ENCODE measurements around the gene FYTTD1.

FYTTD1 gene

DNA sequence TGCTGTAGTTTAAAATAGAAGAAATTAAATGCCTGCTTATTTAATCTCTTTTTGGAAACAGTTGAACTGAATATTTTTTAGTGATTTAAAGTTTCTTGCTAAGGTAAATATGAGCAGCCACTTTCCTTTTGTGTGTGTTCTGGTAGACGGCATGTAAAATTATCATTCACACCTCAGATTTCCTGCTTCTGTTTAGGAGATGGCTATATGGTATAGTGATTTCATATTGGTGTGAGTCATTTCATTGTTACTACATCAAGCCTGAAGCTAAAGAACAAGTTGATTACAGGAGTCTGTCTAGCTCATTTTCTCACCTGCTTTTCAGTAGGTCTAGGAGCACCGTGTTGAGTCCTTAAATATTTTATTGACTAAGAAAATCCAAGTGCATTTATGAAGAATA lies 43.6 kb downstream of the FYTTD1 start:
- no peak for DNase-seq (ENCODE audit: low read depth)

DNA sequence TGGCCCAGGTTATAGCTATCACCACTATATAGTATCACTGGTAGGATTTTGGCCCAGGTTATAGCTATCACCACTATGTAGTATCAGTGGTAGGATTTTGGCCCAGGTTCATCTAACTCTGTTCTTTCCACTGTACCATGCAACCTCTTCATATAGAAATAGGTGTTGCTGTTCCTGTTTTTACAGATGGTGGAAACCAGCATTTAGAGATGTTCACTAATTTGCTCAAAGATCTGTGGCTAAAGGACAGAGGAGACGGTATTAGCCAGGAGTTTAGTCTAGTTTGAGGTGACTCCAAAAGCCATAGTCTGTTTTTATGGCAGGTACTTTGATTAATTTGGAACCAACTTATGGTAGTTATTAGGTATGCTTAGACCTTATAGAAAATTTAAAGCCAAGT lies 44.4 kb downstream of the FYTTD1 start:
- DNase-seq (ENCODE audit: low read depth): no peak

DNA sequence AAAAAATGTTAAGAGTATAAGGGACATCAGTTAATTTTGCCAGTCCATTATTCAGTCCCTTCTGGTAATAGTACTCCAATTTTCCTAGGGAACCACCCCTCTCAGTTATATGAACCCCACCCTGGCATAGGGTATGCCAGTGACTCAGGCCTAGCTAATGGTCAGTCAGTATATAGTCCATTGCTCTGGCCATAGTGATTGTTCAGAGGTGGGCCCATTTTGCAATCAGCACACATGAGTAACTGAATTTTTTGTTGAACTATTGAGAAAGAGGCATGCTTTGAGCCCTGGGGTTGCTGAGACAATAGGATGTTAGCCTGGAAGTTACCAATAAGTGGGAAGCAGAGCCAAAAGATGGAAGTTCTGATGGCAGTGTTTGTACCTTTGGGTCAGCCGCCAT lies 45.5 kb downstream of the FYTTD1 start:
- peak; percentile 87 for DNase-seq (ENCODE audit: low read depth)

DNA sequence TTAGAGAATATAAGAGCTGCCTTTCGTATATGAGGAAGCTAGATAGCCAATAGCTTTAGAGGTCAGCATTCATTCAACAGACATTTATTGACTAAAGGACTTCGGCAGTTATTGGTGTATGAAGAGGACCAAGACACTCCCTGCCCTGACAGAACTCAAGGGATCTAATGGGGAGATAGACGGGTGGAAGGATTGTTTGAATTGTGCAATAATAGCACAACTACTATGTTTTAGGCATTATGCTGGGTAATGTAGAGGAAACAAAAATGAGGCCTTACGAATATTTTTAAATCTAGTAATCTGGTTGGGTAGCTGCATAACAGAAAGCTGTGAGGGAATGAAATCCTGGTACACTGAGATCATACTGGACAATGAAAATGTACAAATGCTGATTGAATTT lies 46.4 kb downstream of the FYTTD1 start:
- DNase-seq (ENCODE audit: low read depth): no peak

DNA sequence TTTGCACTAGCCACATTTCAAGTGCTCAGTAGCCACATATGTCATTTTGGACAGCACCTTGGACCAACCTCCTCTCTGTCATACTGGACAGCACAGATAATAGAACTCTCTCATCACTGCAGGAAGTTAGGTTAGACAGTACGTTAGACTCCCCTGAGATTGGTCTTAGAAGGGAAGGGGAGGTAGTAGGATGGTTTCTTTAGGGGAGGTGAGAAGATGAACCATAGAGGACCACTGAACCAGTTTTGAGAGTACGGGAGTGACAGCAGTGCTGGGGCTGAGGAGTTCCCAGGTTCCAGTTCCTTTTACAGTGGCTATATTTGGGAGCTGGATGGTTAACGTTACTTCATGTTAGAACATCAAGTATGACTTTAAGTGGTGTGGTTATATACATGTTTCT lies 49.2 kb downstream of the FYTTD1 start:
- DNase-seq (ENCODE audit: low read depth): no peak

DNA sequence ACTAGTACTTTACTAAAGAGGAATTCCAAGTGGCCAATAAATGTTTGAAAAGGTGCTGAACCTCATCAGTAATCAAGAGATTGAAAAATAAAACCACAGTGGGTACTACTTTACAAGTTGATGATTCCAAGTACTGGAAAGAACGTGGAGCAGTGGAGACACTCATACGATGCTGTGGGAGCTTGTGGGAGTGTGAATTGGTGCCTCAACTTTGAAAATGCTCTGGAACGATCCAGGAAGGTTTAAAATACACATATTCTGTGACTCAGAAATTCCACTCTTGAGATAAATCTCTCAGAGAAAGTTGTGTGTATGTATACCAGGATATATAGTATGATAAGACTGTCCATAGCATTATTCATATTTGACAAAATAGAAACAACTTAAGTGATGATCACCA lies 50.7 kb downstream of the FYTTD1 start:
- DNase-seq (ENCODE audit: low read depth): no peak

DNA sequence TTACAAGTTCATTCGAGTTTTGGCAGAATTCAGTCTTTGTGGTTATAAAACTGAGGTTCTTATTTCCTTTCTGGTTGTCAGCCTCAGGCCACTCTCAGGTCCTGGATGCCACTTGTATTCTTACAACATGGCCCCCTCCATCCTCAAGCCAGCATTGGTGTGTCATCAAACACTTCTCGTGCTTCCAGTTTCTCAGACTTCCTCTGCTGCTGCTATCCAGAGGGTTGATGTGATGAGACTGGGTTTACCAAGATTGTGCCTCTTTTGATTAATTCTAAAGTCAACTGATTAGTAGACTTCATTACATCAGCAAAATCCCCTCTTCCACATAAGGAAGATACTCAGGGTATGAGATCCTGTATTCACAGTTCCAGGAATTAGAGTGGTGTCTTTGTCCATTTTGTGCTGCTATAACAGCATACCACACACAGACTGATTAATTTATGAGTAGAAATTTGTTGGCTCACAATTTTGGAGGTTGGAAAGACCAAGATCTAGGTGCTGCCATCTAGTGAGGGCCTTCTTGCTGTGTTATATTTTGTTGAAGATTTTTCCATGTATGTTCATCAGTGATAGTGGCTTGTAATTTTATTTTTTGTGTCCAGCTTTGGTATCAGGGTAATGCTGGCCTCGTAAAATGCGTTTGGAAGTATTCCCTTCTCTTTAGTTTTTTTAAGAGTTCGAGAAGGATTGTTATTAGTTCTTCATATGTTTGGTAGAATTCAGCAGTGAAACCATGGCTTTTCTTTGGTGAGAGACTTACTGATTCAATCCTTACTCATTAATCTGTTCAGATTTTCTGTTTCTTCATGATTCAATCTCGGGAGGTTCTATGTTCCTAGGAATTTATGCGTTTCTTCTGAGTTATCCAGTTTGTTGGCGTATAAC lies 52.5 kb downstream of the FYTTD1 start:
- DNase-seq (ENCODE audit: low read depth): no peak

DNA sequence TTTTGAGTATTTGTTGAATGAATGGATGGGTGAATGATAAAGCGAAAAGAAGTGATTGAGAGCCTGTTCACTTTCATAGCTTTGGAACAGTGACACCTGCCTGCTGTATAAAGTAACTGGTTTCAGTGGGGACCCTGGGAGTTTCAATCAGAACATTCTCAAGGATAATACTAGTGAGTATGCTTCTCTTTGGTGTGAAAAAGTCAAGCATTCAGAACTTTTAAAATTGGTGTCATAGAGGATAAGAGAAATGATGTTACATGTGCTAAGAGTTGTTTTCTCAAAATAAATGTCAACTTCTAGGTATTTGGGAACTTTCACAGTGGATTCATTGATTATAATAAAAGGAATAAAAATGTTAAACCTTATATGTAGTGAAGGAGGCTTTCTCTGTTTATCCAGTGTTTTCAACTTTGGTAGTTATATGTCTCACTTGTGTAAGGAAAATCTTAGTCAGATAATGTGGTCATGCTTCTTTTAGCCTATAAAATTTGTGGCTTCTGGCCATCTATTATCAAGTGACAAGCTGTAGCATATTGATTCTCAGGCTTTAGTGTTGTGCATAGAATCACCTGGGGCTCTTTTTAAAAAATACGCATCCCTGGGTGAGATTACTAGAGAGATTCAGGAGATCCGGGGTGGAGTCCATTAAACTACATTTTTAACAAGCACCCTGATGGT lies 53.2 kb downstream of the FYTTD1 start:
- DNase-seq (ENCODE audit: low read depth): no peak

DNA sequence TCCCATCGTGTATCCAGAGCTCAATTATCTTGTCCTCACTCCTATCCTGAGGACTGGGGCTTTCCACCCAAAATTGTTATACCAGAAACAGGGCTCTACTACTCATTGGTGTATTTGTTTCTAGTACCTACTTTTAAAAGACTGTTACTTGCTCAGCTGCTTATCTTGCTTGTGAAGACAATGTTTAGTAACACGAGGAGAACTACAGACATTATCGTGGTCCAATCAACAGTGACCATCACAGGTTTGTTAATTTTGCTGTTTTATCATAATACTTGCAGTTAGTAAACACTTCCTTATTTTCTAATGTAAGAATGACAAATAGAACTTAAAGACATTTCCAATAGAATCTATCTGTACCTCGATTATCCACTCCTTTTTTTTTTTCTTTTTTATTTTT lies 54.8 kb downstream of the FYTTD1 start:
- DNase-seq (ENCODE audit: low read depth): no peak

DNA sequence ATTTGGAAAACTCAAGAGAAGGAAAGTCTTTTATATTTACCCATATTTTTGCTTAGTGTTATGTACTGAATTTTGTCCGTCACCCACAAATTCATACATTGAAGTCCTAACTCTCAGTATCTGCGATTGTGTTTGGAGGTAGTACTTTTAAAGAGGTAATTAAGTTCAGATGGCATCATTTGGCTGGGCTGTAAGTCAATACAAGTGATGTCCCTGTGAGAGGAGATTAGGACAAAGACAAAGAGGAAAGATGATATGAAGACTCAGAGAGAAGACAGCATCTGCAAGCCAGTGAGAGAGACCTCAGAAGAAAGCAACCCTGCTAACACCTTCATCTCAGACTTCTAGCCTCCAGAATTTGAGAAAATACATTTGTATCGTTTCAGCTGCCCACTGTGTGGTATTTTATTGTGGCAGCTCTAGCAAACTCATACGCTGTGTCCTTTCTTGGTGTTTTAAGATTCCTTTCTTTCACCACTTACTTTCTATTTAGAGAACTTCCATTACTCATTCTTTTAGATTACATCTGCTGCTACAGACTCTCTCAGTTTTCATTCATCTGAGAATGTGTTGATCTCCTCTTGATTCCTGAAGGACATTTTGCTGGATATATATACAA lies 58.4 kb downstream of the FYTTD1 start:
- no peak for DNase-seq (ENCODE audit: low read depth)

DNA sequence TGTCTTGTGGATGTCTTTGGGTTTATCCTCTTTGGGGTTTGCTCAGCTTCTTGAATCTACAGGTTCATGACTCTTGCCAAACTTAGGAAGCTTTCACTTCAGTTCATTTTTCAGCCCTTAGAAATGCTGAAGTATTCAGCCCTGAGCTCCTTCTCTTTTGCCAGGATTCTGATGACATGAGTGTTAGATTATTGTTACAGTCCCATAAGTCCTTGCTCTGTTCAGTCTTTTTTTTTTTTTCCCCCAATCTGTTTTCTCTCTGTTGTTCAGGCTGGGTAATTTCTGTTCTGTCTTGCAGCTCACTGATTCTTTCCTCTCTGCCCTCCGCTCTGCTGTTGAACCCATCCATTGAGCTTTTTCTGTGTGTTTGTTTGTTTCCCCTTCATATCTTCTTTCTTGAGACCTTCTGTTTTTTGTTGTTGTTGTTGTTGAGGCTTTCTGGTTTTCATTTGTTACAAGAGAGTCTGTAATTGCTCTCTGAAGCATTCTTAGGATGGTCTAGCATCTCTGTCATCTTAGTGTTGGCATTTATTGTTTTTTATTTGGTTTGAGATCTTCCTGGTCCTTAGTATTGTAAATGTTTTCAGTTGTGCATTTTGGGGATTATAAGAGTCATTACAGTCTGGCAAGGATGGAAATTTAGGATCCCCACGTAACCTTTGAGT lies 59.8 kb downstream of the FYTTD1 start:
- no peak for DNase-seq (ENCODE audit: low read depth)

DNA sequence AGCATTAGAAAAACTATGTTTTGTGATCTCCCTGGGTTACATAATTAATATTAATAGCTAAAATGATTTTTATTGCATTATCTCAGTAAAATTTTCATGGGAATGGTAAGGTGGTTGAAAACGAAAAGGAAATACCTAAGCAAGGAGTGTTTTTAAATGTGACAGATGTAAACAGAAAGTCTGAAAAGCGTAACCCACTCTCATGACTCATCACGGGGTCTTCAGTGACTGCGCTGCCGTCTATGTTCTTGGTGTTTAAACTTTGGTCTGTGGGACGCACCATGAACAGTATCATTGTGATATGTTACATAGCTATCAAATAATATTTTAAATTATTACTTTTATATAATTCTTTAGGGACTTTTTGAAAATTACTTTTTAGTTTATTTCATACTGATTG lies 61.2 kb downstream of the FYTTD1 start:
- no peak for DNase-seq (ENCODE audit: low read depth)

DNA sequence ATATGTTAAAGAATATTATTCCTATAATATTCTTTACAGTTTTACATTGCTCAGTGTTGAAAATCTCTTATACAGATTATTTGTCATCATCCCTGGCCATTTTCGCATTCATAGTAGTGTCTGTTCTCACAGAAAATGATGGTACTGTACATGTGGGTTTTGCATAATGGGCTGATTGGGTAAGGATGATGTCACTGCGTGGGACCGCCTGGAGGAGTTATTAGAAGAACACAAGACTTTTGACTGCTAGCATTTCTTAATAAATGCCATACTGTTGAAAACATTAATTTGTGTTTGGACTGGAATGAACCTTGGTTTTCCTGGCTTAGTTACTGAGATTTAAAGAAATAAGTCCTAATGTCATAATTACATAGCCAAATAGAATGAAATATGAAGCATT lies 61.7 kb downstream of the FYTTD1 start:
- DNase-seq (ENCODE audit: low read depth): no peak

DNA sequence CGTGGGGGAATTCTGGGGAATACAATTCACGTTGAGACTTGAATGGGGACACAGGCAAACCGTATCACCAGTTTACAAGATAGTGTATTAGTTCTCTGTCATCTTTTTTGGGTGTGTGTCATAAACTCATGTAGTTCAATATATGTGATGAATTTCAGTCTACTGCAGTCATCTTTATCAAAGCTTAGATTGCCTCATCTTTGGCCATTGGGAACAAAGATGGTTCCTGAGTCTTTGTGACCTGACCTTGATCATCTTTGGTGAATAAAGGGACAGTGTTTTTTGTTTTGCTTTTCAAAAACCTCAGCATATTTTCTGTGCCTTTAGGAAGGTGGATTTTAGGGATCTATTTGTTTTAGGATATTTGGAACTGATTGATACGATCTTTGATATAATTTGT lies 64.7 kb downstream of the FYTTD1 start:
- DNase-seq (ENCODE audit: low read depth): no peak

DNA sequence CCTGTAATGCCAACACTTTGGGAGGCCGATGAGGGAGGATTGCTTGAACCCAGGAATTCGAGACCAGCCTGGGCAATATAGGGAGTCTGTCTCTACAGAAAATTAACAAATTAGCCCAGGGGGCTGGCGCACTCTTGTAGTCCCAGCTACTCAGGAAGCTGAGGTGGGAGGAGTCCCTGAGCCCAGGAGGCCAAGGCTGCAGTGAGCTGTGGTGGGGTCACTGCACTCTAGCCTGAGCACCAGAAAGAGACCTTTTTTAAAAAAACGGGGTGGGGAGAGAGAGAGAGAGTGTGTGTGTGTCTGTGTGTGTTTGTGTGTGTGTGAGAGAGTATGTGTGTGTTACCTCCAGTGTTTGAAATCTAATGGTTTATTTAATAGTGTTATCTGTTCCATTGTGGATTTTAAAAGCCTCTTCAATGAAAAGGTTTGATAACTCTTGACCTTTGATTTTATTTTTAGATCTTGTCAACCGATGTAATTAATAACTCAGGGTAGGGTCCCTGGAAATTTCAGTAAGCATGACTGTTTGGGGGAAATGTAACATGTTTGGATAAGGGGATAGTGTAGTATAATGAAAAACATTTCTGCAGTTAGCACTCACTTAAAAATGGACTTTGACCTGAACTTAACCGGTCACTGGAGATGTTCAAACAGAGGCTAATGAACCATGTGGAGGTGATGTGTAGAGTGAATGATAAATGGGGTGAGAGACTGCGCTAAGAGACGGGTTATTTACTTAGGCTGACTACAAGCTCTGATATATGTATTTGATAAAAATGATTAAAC lies 71.1 kb downstream of the FYTTD1 start:
- no peak for DNase-seq (ENCODE audit: low read depth)

DNA sequence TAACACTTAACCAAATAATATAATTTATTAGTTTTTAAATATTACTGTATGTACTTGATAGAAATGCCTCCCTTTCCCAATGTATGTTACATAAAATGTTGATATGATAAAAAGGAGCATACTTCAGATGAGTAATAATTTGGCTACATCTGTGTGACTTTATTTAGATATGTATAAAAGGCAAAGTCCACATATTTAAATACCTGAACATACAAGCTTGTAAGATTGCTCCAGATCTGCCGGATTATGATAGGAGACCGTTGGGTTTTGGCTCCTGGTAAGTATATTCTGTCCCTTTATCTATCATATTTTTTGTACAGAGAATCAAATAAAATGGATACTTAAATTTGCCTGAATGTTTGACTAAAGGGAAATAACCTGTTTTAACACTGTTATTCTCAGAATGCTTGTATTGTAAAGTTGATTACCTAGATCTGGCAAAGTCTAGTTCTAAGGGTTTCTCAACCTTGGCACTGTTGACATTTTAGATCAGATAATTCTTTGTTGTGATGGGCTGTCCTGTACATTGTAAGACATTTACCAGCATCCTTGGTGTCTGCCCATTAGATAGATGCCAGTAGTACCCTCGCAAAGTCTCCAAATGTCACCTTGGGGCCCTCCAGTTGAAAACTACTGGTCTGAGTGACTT lies 79.8 kb downstream of the FYTTD1 start:
- DNase-seq (ENCODE audit: low read depth): no peak

DNA sequence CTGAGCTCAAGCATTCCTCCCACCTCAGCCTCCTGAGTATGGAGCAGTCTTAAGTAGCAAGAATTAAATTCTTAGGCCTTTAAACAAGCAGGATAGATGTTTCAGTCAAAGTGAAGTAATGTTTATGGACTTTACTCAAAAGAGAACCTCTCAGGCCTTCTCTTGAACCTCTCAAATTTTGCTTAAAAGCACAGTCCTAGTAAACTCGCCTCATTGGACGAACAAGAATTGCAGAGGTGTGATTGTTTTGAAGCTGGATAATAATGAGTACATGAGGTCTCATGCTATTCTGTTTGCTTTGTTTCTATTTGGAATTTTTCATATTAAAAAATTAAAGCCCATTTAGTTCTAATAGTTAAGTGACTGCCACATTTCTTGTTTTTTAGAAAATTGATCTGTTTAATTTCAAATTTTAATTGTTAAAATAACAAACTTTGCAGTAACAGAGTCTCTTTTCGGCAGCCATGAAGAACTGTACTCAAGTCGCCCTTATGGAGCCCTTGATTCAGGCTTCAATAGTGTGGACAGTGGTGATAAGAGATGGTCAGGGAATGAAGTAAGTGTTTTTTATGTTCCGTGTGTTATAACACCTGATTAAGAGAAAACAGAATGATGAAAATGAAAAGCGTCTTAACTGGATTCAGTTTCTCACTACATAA lies 80.8 kb downstream of the FYTTD1 start:
- no peak for DNase-seq (ENCODE audit: low read depth)

DNA sequence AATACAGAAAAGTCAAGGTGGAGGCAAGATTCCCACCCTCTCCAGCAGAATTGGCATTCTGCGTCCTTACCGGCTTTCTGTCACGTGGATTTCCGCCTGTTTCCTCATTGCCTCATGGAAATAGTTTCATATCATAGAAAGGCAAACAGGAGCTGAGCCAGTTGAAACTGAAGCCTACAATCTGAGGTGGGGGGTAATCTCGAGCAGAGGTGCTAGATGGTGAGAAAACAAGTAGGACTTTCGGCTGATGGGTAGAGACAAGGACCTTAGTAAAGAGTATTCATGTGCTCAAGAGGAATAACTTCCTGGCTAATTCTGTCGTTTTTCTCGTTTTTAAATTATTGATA lies 81.3 kb downstream of the FYTTD1 start:
- no peak for DNase-seq (ENCODE audit: low read depth)

DNA sequence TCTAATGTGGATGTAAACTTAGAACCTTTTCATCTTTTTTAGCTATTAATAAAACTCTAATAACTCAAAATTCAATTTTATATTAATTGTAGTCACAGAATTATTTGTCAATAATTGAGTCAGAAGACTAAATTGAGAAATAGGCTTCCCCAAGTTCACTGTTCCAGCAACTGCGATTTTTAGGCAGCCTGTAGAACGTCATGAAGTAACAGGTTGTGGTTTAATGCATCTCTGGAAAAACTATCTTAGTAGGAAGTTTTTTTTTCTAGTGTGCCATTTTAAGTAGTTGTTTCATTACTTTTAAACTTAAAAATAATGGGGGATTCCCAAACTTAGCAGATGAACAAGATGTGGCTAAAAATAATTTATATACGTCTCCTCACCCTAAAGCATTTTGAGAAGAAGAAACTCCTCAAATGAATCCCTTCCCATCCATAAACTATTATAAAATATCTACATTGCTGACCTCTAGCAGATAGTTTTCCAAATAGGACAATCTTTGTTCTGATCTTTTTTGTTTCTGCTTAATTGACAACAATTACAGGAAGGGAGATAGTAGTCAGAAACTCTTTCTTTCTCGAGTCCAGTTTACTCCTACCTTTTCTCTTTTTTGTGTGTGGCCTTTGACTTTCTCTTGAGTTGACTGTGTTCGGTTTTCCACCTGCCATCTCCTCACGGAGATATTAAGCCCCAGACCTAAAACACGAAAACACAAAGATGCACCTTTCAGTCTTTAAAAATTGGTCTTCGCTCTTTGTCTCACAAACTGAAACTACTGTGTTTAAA lies 84.4 kb downstream of the FYTTD1 start:
- no peak for DNase-seq (ENCODE audit: low read depth)

DNA sequence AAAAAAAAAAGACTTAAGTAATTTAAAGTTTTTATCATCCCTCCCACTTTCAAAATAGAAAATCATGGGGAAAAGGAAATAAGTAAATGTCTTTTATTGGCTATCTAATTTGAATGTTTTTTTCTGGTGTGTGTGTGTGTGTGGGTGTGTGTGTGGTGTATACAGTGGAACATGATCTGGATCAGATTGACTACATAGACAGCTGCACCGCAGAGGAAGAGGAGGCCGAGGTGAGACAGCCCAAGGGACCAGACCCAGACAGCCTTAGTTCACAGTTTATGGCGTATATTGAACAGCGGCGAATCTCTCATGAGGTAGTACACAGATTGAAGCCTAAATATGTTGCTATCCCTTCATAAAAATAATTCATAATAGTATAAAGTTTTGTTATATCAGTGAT lies 85.8 kb downstream of the FYTTD1 start:
- no peak for DNase-seq (ENCODE audit: low read depth)
